GM18511 (cell line): ENCODE results near the gene ANO10.
"Not testable (repeated sequence)": the region's sequence is repeated elsewhere in the genome, so short reads cannot be mapped to it uniquely, and the experiment has no call there.

Experiments
- ATAC-seq: cut with Tn5 transposase; IDR thresholded peaks from one replicate; pipeline ENCODE4 v1.9.1; 2021; ENCODE audit warnings: mild to moderate bottlenecking, moderate library complexity; ENCODE audit not compliant: unreplicated experiment

Gene ANO10, protein sequence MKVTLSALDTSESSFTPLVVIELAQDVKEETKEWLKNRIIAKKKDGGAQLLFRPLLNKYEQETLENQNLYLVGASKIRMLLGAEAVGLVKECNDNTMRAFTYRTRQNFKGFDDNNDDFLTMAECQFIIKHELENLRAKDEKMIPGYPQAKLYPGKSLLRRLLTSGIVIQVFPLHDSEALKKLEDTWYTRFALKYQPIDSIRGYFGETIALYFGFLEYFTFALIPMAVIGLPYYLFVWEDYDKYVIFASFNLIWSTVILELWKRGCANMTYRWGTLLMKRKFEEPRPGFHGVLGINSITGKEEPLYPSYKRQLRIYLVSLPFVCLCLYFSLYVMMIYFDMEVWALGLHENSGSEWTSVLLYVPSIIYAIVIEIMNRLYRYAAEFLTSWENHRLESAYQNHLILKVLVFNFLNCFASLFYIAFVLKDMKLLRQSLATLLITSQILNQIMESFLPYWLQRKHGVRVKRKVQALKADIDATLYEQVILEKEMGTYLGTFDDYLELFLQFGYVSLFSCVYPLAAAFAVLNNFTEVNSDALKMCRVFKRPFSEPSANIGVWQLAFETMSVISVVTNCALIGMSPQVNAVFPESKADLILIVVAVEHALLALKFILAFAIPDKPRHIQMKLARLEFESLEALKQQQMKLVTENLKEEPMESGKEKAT

DNA sequence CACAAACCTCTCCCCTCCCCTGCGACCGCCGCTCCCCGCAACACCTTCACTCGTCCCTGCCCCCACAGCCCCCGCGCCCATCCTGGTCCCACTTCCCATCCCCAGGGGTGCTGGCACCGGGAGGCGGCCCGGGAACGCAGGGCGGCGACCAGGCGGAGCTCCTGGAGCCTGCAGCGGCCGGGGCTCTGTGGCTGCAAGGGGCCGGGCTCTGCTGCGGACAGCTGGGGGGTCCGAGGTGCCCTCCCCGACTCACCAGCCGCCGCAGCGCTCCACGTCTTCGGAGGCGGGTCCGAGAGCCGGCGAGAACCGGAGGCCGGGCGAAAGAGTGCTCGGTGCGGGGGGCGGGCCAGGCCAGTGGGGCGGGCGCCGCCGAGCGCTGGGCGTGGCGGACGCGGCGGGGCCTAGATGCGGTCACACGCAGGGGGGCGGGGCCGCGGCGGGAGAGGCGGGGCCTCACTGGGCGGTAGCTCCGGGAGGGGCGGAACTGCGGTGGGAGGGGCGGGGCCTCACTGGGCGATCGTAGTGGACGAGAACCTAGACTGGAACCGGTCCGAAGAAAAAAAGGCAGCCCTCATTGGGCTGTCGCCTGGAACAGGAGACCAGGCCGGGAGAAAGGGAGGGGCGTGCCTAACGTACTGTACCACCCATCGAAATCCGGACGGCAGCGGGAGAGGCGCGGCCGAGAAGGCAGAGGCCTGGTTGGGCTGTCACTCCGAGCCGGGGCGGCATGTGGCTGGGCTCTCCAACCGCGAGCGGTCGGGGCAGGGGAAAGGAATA lies at the start of gene ANO10:
Gene ANO10 (minus strand): TSS at position 356 of the 777 bp plus-strand sequence. CDS start 16,159 bp downstream, outside the sequence.
- peak; percentile 93 for ATAC-seq

DNA sequence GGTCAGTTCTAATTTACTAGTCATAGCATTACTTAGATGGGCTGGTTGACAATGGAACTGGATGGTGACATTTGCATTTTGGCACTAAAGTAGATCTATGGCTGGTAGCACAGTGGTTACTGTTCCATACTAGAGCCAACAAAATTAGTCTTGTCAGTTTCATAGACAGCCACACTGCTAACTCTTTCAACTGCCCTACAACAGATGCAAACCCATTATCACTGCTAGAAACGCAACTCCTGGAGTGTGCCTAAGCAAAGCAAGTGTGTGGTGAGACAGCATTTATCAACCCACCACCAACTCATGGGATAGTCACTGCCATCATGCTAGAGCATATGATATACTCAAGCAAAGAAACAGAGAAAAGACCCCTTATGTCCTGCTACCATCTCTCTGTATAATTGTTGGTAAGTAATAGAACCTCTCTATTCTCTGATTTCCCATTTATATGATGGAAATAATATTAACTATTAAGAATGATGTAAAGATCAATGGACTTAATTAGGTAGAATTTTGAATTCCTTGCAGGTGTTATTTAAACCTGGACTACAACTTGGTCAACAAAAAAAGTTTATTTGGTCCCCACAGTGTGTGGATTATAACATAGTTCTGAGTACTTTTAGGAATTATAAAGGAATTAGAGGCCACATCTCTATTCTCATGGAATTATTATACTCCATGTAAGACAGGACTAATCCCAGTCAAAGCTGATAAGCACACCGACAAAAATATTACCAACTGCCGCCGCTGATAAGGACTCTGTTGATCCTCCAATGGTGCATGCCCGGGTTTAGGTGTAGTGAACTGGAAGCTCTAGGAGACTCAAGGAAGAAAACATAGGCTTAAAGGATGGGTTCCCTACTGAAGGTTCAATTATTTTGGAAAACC lies 49.1 kb upstream of the ANO10 start:
- no peak for ATAC-seq

DNA sequence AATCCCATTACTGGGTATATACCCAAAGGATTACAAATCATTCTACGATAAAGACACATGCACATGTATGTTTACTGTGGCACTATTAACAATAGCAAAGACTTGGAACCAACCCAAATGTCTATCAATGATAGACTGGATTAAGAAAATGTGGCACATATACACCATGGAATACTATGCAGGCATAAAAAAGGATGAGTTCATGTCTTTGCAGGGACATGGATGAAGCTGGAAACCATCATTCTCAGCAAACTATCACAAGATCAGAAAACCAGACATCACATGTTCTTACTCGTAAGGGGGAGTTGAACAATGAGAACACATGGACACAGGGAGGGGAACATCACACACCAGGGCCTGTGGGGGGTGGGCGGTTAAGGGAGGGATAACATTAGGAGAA lies 43.2 kb upstream of the ANO10 start:
- ATAC-seq = not testable (repeated sequence)

DNA sequence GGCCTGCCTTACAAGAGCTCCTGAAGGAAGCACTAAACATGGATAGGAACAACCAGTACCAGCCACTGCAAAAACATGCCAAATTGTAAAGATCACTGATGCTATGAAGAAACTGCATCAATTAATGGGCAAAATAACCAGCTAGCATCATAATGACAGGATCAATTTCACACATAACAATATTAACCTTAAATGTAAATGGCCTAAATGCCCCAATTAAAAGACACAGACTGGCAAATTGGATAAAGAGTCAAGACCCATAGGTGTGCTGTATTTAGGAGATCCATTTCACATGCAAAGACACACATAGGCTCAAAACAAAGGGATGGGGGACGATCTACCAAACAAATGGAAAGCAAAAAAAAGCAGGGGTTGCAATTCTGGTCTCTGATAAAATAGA lies 39.6 kb upstream of the ANO10 start:
- ATAC-seq = not testable (repeated sequence)

DNA sequence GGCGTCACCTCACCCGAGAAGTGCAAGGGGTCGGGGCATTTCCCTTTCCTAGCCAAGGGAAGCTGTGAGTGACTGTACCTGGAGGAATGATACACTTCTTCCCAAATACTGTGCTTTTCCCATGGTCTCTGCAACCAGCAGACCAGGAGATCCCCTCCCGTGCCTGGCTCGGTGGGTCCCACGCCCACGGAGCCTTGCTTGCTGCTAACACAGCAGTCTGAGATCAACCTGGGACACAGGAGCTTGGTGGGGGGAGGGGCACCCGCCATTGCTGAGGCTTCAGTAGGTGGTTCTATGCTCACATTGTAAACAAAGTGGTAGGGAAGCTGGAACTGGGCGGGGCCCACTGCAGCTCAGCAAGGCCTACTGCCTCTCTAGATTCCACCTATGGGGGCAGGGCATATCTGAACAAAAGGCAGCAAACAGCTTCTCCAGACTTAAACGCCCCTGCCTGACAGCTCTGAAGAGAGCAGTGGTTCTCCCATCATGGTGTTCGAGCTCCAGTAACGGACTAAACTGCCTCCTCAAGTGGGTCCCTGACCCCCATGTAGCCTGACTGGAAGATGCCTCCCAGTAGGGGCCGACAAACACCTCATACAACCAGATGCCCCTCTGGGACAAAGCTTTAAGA lies 37.6 kb upstream of the ANO10 start:
- no peak for ATAC-seq

DNA sequence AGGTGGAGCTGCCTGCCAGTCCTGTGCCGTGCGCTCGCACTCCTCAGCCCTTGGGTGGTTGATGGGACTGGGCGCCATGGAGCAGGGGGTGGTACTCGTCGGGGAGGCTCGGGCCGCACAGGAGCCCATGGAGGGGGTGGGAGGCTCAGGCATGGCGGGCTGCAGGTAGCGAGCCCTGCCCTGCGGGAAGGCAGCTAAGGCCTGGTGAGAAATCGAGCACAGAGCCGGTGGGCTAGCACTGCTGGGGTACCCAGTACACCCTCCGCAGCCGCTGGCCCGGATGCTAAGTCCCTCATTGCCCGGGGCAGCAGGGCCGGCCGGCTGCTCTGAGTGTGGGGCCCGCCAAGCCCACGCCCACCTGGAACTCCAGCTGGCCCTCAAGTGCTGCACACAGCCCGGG lies 34.6 kb upstream of the ANO10 start:
- ATAC-seq = not testable (repeated sequence)

DNA sequence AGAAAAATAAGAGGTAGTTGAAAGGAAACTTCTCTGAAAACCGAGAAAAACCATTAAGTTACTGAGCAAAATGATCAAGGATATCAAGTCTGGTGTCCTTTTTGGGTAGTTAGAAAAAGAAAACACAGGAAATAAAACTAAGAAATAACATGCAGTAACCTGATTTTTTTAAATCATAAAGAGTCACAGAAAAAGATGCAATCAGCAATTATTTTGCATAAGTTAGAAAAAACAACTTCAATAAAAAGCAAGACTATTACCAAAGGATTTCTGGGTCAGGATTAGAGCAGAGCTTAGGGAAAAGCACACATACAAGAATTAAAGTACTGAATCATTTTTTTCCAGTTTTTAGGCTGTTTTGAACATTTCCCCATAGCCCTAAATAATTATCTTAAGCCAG lies 28.5 kb upstream of the ANO10 start:
- ATAC-seq = no peak

DNA sequence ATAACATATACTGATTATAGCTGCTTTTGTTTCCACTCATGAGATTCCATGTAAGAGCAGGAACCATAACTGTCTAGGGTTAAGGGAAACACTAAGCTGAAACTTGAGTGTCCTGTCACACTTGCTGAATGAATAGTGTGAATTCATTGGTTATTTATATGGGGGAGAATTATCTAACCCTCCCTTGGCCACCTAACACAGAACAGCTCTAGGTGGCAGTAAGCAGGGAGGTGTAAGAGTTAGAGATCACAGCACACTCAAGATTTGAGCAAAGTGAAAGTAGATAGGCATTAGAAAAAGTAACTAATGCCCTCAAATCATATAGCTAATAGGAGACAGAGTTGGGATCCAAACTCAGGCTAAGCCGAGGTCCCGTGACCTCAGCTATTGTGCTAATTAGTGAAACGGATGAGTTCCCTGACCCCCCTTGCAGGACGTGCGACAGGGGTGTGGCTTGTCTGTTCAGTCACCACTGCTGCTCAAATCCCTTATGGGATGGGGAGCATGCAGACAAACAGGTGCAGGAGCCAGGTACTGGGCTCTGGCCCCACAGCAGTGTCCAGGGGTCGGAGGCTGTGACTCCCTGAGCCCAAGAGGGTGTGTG lies 27.7 kb upstream of the ANO10 start:
- no peak for ATAC-seq

DNA sequence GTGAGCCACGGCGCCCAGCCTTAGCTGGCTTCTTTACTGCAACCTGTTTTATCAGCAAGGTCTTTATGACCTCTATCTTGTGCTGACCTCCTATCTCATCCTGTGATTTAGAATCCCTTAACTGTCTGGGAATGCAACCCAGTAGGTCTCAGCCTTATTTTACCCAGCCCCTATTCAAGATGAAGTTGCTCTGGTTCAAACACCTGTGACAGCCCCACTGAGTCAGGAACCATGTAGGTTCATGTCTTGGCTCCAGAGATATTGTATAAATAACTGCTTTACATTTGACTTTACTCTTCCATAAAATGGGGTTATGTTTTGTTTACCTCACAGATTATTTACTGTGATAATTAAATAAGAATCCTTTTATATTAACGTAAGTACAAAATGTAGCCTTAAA lies 27.1 kb upstream of the ANO10 start:
- no peak for ATAC-seq

DNA sequence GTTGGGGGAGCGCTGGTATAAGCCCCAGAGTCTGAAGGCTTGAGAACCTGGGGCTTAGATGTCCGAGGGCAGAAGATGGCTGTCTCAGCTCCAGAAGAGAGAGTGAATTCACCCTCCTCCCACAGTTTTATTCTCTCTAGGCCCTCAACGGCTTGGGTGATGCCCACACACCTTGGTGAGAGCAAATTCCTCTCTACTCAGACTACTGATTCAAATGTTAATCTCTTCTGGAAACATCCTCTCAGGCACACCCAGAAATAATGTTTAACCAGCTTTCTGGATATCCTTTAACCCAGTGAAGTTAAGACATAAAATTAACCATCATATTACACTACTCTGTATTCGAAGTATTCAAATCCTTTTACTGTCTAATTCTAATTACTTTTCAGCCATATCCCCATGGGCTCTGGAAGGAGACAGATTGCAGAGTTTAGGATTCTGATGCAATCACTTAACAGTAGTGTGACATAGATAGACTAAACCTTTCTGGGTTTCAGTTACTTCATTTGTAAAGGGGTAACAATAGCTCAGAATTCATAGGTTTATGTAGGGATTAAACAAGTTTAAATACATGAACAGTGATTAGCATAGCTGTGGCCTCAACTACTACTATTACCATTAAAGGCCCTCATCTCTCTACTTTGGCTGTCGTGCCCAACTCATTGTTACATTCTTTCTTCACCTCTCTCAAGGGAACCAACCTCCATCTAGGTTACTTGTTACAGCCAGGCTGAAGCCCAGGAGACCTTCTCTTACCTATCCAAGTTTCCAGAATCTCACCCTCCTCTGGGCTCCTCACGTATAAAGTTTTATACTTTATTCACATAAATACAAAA lies 25.7 kb upstream of the ANO10 start:
- ATAC-seq = no peak

DNA sequence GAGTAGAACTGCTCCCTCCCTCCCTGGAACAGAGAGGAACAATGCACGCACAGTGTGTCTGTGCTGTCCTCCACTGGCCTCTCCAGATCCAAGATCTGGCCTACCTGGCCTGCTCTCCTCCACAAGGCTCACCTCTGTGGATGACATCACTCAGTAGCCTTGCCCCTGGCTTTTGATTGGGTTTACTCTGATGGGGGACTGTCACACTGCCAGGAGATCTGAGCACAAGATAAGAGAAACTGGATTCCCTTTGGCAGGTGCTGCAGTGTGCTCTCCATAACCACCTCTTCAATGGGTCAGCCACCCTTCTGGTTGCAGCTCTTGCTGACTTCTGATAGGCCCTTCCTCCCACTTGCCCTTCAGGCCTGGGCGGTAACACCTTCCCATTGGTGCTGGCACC lies 22.6 kb upstream of the ANO10 start:
- no peak for ATAC-seq

DNA sequence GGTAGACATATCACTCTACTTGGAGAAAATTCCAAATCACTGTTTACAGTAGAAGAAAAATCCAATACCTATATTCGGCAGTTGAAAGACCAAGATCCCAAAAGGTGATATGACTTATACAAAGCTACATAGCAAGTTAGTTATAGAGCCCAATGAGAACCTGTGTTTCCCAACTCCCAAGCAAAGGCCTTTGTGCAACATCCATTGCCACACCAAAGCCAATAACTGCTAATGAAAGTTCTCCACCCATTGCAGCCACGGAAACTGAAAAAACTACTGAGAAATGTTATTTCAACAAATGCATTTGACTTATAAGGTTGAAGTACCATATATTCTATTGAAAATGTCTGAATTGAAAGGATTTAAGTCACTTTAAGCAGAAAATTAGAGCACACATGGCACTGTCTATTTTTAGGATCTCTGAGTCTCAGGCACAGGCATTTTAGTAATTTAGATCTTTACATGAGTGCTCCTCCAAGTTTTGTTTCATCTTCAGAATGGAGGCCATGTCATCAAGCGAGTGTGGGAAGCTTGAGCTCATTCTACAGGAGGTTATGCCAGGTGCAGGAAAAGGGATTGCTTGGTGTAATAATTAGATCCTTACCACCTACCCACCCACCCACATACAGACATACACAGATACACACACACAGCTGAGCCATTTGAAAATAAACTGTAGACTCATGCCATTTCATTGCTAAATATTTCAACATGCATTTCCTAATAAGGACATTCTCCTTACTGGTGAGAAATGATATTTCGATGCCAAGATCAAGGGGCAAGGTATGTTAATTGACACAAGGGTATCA lies 19.7 kb upstream of the ANO10 start:
- ATAC-seq = no peak

DNA sequence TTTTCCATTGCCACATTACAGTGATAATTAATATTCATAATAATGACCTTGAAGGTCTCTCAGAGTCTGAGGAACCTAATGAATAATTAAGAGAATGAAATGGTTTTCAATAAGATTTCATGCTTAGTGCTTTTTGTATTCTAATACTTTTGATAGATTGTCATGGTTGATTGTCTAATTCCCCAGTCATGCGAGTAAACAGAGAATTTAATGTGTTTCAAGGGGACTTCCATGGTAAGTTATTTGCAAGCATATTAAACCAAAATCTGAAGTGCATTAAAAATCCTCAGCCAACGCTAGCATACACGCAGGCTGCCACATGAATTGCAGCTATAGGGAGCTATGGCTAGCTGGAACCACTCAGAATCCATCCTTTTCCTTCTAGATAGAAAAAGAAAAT lies 18.9 kb upstream of the ANO10 start:
- ATAC-seq = no peak

DNA sequence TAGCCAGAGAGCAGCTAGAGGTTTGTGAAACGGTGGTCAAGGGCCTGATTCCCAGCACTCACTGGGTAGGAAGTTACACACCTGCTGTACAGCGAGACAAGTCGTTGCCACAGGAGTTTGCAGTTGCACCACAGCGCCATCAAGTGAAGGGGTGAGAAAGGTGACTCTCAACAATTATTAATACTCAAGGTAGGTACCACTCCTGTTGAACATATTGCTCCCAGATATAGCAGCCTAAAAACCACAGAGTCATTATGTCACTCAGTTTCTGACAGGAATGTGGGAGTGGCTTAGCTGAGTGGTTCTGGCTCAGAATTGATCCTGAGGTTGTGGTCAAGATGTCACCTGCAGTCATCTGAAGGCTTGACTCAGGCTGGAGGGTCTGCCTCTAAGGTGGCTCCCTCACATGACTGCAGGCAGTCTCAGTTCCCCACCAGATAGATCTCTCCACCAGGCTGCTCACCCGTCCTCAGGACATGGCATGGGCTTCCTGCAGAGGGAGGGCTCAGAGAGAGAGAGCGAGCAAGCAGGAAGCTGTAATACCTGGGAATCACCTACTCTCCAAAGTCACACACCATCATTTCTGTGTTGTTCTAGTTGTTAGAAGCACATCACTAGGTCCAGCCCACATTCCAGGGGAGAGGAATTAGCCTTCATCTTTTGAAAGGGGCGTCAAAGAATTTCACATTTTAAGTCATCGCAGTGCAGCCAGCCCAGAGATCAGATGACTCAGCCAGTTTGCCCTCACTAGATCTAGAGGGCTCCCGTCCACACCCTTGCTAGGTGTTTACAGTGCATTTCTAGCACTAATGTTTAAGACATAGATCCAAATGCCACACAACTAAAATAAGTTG lies 17.0 kb upstream of the ANO10 start:
- peak; percentile 82 for ATAC-seq

DNA sequence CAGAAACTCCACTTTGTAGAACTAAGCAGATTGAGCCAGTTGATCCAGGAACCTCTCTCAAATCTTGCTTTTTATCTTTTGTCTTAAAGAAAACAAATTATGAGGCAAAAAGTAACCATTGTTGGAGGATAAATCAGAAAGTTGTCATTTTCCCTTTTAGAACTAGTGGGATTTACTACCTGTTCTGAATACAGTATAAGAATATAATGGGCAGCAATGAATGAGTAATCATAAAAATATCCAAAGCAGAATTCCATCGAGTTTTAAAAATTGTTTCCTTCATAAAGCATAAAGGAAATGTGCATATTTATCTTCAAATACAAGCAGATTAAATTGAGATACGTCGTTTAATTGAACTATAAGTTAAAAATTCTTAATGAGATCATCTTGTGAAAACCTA lies 15.9 kb upstream of the ANO10 start:
- no peak for ATAC-seq

DNA sequence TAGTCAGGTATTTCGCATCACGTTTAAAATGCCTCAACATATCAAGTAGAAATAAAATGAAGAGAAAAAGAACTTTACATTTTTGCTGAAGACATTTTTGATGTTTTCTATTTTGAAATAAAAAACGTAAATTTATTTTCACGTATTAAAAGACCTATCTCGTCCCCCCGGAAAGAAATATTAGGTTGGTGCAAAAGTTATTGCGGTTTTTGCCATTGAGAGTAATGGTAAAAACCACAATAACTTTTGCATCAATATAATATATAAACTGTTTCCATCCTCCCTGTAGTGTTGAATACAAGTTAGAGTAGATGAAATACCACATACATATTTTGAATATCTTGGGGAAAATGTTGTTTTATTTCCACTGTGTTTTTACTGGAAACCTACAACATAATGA lies 11.2 kb upstream of the ANO10 start:
- no peak for ATAC-seq

DNA sequence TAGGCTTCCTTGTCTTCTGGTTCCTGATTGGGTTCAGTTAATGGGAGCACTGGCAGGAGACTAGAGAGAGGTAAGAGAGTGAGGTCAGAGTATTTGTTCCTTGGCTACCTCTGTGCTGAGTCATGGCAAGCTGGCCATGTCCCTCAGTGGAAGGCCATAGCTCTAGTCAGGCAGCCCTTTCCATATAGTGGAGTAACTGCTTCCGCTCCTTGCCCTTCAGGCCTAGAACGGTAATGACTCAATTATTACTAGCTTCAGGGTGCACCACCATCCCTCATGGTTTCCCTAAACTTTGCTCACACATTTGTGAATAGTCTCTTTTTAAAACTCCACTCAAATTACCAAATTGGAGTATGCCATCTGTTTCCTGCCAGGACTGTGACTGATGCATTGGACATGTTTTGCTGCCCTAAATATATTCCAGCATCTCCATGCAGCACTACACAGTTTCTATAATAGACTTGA lies 10.5 kb upstream of the ANO10 start:
- no peak for ATAC-seq
